ENCODE measurements around the gene FOXJ1. TPM values are rescaled to one million over a fixed set of nuclear protein-coding genes. Genes with fewer than 3 reads are reported as not detected.

FOXJ1 gene
- total RNA-seq, 4 donors from 2014 or later: not detected

DNA sequence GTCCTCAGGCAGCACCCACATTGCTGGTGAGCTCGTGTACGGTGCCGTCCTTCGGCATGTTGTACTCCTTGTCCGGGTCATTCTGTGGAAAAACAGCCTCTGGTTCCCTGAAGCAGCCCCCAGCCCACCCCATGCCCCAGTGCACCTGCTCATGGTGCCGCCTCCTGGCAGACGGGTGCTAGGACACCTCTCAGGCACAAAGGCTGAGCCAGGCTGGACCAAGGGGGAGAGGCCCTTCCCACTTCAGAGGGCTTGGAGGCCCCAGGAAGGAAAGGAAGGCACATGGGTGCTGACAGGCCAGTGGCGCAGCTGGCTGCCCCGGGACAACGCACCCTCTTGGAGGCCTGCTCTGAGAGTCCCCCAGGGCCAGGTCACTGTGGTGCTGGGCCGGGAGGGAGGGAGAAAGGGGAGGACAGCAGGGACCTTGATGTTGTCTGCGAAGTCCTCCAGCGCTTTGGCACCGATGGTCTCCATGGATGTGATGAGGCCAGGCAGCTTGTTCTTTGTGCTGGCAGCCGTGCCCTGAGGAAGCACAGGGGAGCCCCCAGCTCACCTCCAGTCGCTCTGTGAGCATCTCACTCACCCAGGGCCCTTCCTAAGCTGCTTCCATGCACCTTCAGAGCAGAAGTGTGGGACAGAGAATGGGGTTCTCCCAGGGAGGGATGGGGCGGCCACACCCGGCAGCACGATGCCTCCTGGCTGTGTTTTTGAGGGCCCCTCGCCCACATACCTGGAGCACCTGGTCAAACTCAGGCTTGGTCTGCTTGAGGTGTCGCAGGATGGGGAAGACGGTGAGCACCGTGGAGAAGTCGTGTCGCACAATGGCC, 52.8 kb downstream of the FOXJ1 start:
- DNase-seq (ENCODE audit: low spot score in 2 of 2): no peak
- Histone ChIP-seq H3K36me3 (peaks cover 0 to 99% (median 44%) of the 10 kb centered on the region in 3 donors), H3K27ac (no peak overlapping the region), H3K27me3 (no peaks in the 10 kb centered on the region), H3K9me3 (no peaks in the 10 kb centered on the region), H3K4me1 (no peaks in the 10 kb centered on the region), H3K4me3 (no peak overlapping the region)
- 90 to 91% methylated on average over 13 to 19 of the region's 25 CpGs for WGBS, 2 donors
- TF ChIP-seq, protein P1, sequence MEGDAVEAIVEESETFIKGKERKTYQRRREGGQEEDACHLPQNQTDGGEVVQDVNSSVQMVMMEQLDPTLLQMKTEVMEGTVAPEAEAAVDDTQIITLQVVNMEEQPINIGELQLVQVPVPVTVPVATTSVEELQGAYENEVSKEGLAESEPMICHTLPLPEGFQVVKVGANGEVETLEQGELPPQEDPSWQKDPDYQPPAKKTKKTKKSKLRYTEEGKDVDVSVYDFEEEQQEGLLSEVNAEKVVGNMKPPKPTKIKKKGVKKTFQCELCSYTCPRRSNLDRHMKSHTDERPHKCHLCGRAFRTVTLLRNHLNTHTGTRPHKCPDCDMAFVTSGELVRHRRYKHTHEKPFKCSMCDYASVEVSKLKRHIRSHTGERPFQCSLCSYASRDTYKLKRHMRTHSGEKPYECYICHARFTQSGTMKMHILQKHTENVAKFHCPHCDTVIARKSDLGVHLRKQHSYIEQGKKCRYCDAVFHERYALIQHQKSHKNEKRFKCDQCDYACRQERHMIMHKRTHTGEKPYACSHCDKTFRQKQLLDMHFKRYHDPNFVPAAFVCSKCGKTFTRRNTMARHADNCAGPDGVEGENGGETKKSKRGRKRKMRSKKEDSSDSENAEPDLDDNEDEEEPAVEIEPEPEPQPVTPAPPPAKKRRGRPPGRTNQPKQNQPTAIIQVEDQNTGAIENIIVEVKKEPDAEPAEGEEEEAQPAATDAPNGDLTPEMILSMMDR (IDR thresholded peaks at IDR 0.05): no peak
- TF ChIP-seq EP300 (IDR thresholded peaks at IDR 0.05) (no peak), POLR2A (IDR thresholded peaks at IDR 0.05) (no peak)

DNA sequence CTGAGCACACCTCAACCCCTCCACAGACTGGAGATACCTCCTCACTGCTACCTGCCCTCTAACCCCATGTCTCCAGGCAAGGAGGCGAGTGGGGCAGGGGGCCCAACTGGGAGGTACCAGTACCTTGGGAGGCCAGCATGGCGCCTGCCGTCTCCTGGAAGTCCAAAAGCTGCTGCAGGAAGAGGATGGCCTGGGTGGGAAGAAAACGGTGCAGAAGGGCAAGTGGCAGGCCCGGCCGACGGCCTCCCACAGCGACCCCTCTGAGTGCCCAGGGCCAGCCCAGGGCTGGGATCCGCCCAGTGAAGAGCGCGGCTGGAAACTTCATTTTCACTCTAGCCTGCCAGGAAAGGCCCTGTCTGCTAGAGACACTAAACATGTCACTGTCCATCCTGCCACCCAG, 53.5 kb downstream of the FOXJ1 start:
- peaks cover 0 to 99% (median 39%) of the 10 kb centered on the region in 3 donors for H3K36me3 ChIP-seq
- H3K27me3 ChIP-seq: no peaks in the 10 kb centered on the region
- H3K4me3 ChIP-seq: no peak overlapping the region
- no peaks in the 10 kb centered on the region for H3K9me3 ChIP-seq
- no peaks in the 10 kb centered on the region for H3K4me1 ChIP-seq
- DNase-seq (ENCODE audit: low spot score in 2 of 2): no peak
- 86 to 92% methylated on average over 10 to 11 of the region's 11 CpGs for WGBS, 2 donors
- H3K27ac ChIP-seq: no peak overlapping the region
- TF ChIP-seq POLR2A (IDR thresholded peaks at IDR 0.05): no peak
- TF ChIP-seq EP300 (IDR thresholded peaks at IDR 0.05): no peak
- TF ChIP-seq, protein P1 (IDR thresholded peaks at IDR 0.05): no peak

DNA sequence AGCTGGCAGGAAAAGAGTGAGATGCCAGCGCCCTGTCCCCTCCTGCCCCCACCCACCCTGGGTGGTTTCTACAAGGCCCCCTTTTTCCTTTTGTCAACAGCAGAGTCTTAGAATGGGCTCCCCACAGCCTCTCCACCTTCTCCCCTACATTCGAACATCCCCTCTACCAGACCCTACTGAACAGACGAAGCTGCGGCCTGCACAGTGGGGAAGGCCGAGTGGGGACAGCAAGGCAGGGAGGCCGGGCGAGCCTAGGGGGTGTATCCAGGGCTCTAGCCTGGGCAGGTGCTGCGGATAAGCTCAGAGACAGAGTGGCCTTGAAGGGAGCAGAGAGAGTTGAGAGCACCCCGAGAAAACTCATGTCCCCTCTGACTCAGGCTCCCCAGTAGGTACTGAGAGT, 54.7 kb downstream of the FOXJ1 start:
- no peak for DNase-seq (ENCODE audit: low spot score in 2 of 2)
- Histone ChIP-seq H3K9me3 (no peaks in the 10 kb centered on the region), H3K4me1 (no peaks in the 10 kb centered on the region), H3K27me3 (no peaks in the 10 kb centered on the region), H3K27ac (no peak overlapping the region), H3K36me3 (peaks cover 0 to 95% (median 39%) of the 10 kb centered on the region in 3 donors), H3K4me3 (no peak overlapping the region)
- TF ChIP-seq POLR2A (IDR thresholded peaks at IDR 0.05) (no peak), EP300 (IDR thresholded peaks at IDR 0.05) (no peak)
- TF ChIP-seq, protein P1 (IDR thresholded peaks at IDR 0.05): no peak
- WGBS, 2 donors: 86 to 94% methylated on average over 8 to 9 of the region's 9 CpGs

Small RNAs within 50 kb of the gene (small RNA-seq; reads per million reads assigned to genes)
- not detected for gene MIR6868

Other genes starting within 250 kb of the FOXJ1 start
- gene TRIM65, start 244.3 kb downstream of the FOXJ1 start, total RNA-seq: 10 to 100 TPM; 40.2 to 68.1 (median 41.5) TPM
- 100 to 1,000 TPM in 1 of 4 donors, 10 to 100 TPM in 3; 56.8 to 118 (median 76.2) TPM for gene MRPL38, start 236.4 kb downstream of the FOXJ1 start, total RNA-seq
- 10 to 100 TPM; 19.9 to 32.4 (median 25.7) TPM for gene FBF1, start 200.2 kb downstream of the FOXJ1 start, total RNA-seq
- 10 to 100 TPM; 33.7 to 44.4 (median 39.1) TPM for gene ACOX1, start 162.1 kb downstream of the FOXJ1 start, total RNA-seq
- 10 to 100 TPM in 2 of 4 donors, 1 to 10 TPM in 2; 8.6 to 22.2 (median 11.5) TPM for gene TEN1, start 162.0 kb downstream of the FOXJ1 start, total RNA-seq
- 10 to 100 TPM in 1 of 4 donors, 1 to 10 TPM in 3; 3.8 to 12.3 (median 5.9) TPM for gene CDK3, start 140.4 kb downstream of the FOXJ1 start, total RNA-seq
- 1 to 10 TPM in 2 of 4 donors, under 1 TPM in 1, not detected in 1; 0.98 to 3.0 (median 2.1) TPM for gene EVPL, start 113.9 kb downstream of the FOXJ1 start, total RNA-seq
- 10 to 100 TPM; 51.5 to 58.6 (median 53.5) TPM for gene SRP68, start 68.7 kb downstream of the FOXJ1 start, total RNA-seq
- gene GALR2, start 66.5 kb downstream of the FOXJ1 start, total RNA-seq: not detected
- not detected for gene ZACN, start 62.1 kb downstream of the FOXJ1 start, total RNA-seq
- 10 to 100 TPM; 51.7 to 87.3 (median 75.1) TPM for gene EXOC7, start 37.5 kb downstream of the FOXJ1 start, total RNA-seq
- gene RNF157, start 99.2 kb upstream of the FOXJ1 start, total RNA-seq: 10 to 100 TPM; 11.1 to 18.9 (median 15.2) TPM
- 10 to 100 TPM; 12.7 to 26.9 (median 20.4) TPM for gene UBALD2, start 124.1 kb upstream of the FOXJ1 start, total RNA-seq
- gene QRICH2, start 167.0 kb upstream of the FOXJ1 start, total RNA-seq: 1 to 10 TPM; 2.0 to 8.4 (median 5.2) TPM
- gene PRPSAP1, start 212.7 kb upstream of the FOXJ1 start, total RNA-seq: 100 to 1,000 TPM in 2 of 4 donors, 10 to 100 TPM in 2; 66.8 to 108 (median 96.2) TPM
- gene SPHK1, start 243.4 kb upstream of the FOXJ1 start, total RNA-seq: 10 to 100 TPM; 16.7 to 50.1 (median 27.8) TPM

All from tibial nerve (tissue), 4 donors.